IPS-15b (cell line): ENCODE results near the gene HOXA1.

Experiments used
- H3K27me3 ChIP-seq: one replicate; pipeline ENCODE4 v1.6.1; 2013; ENCODE audit warnings: low read length; ENCODE audit not compliant: control insufficient read depth, insufficient read depth
- H3K36me3 ChIP-seq: one replicate; pipeline ENCODE4 v1.6.1; 2013; ENCODE audit warnings: low read length; ENCODE audit not compliant: control insufficient read depth, insufficient read depth
- H3K4me1 ChIP-seq: one replicate; pipeline ENCODE4 v1.6.1; 2013; ENCODE audit warnings: mild to moderate bottlenecking, low read length; ENCODE audit not compliant: control insufficient read depth, insufficient read depth
- H3K4me3 ChIP-seq: one replicate; pipeline ENCODE4 v1.5.1; 2013; ENCODE audit warnings: low read depth, low read length
- H3K9ac ChIP-seq: one replicate; pipeline ENCODE4 v1.6.1; 2013; ENCODE audit warnings: low read depth, mild to moderate bottlenecking, low read length
- H3K9me3 ChIP-seq: one replicate; pipeline ENCODE4 v1.6.1; 2013; ENCODE audit warnings: mild to moderate bottlenecking, low read length; ENCODE audit not compliant: control insufficient read depth, insufficient read depth

Gene HOXA1

GRCh38 chr7:27139334-27140125, 43.7 kb upstream of the HOXA1 start:
- Histone ChIP-seq H3K4me1 (no peaks in the 10 kb centered on the region), H3K27me3 (peaks cover 100% of the 10 kb centered on the region), H3K4me3 (peak overlapping the region; percentile 9), H3K36me3 (no peaks in the 10 kb centered on the region), H3K9ac (no peak overlapping the region), H3K9me3 (no peaks in the 10 kb centered on the region)

- Histone ChIP-seq H3K4me3 (no peak overlapping the region), H3K4me1 (no peaks in the 10 kb centered on the region), H3K9me3 (no peaks in the 10 kb centered on the region), H3K36me3 (no peaks in the 10 kb centered on the region), H3K9ac (no peak overlapping the region), H3K27me3 (peaks cover 100% of the 10 kb centered on the region)
These were observed 43.2 kb upstream of the HOXA1 start for GRCh38 chr7:27138985-27139333.

GRCh38 chr7:27138472-27138871, 42.7 kb upstream of the HOXA1 start:
- Histone ChIP-seq H3K9me3 (no peaks in the 10 kb centered on the region), H3K4me3 (no peak overlapping the region), H3K9ac (no peak overlapping the region), H3K27me3 (peaks cover 100% of the 10 kb centered on the region), H3K36me3 (no peaks in the 10 kb centered on the region), H3K4me1 (no peaks in the 10 kb centered on the region)

- no peak overlapping the region for H3K9ac ChIP-seq
- H3K4me1 ChIP-seq = no peaks in the 10 kb centered on the region
- H3K36me3 ChIP-seq = no peaks in the 10 kb centered on the region
- H3K9me3 ChIP-seq = no peaks in the 10 kb centered on the region
- H3K27me3 ChIP-seq = peaks cover 100% of the 10 kb centered on the region
- no peak overlapping the region for H3K4me3 ChIP-seq
These were observed 42.0 kb upstream of the HOXA1 start for GRCh38 chr7:27137640-27138315.

- H3K27me3 ChIP-seq = peaks cover 92% of the 10 kb centered on the region
- H3K9me3 ChIP-seq = no peaks in the 10 kb centered on the region
- no peaks in the 10 kb centered on the region for H3K36me3 ChIP-seq
- H3K4me1 ChIP-seq = no peaks in the 10 kb centered on the region
- no peak overlapping the region for H3K9ac ChIP-seq
- no peak overlapping the region for H3K4me3 ChIP-seq
These were observed 38.6 kb upstream of the HOXA1 start for GRCh38 chr7:27134392-27134791.

GRCh38 chr7:27133409-27134231, 37.8 kb upstream of the HOXA1 start:
- Histone ChIP-seq H3K4me3 (peak overlapping the region; percentile 10), H3K9ac (no peak overlapping the region), H3K4me1 (no peaks in the 10 kb centered on the region), H3K9me3 (no peaks in the 10 kb centered on the region), H3K36me3 (no peaks in the 10 kb centered on the region), H3K27me3 (peaks cover 92% of the 10 kb centered on the region)

GRCh38 chr7:27132978-27133377, 37.2 kb upstream of the HOXA1 start:
- Histone ChIP-seq H3K9ac (no peak overlapping the region), H3K27me3 (peaks cover 92% of the 10 kb centered on the region), H3K4me3 (no peak overlapping the region), H3K9me3 (no peaks in the 10 kb centered on the region), H3K36me3 (no peaks in the 10 kb centered on the region), H3K4me1 (no peaks in the 10 kb centered on the region)

- Histone ChIP-seq H3K4me3 (peak overlapping the region; percentile 3), H3K9ac (no peak overlapping the region), H3K4me1 (no peaks in the 10 kb centered on the region), H3K27me3 (peaks cover 92% of the 10 kb centered on the region), H3K36me3 (no peaks in the 10 kb centered on the region), H3K9me3 (no peaks in the 10 kb centered on the region)
These were observed 36.4 kb upstream of the HOXA1 start for GRCh38 chr7:27132214-27132613.

- H3K9me3 ChIP-seq = no peaks in the 10 kb centered on the region
- H3K4me1 ChIP-seq = no peaks in the 10 kb centered on the region
- H3K36me3 ChIP-seq = no peaks in the 10 kb centered on the region
- peak overlapping the region; percentile 40 for H3K4me3 ChIP-seq
- H3K27me3 ChIP-seq = peaks cover 92% of the 10 kb centered on the region
- H3K9ac ChIP-seq = no peak overlapping the region
These were observed 35.6 kb upstream of the HOXA1 start for GRCh38 chr7:27131390-27131819.

GRCh38 chr7:27130540-27131389, 35.0 kb upstream of the HOXA1 start, which contains the start of gene HOXA4:
Gene HOXA4 (minus strand): TSS chr7:27130757. CDS start chr7:27130733, 24 bp downstream.
- Histone ChIP-seq H3K4me3 (peak within 1 kb of the TSS; percentile 40), H3K9me3 (no peaks in the 10 kb centered on the region), H3K4me1 (no peaks in the 10 kb centered on the region), H3K9ac (no peak within 1 kb of the TSS), H3K27me3 (peaks cover 92% of the 10 kb centered on the region), H3K36me3 (no peaks in the 10 kb centered on the region)
